GM18519 (cell line): ENCODE measurements around the gene WDR46.
"Not testable (repeated sequence)": the region's sequence is repeated elsewhere in the genome, so short reads cannot be mapped to it uniquely, and the experiment has no call there.

ENCODE experiments used
- ATAC-seq: cut with Tn5 transposase; IDR thresholded peaks from one replicate; pipeline ENCODE4 v1.9.1; 2021; ENCODE audit warnings: mild to moderate bottlenecking, moderate library complexity; ENCODE audit not compliant: unreplicated experiment, low FRiP score

The WDR46 gene

DNA sequence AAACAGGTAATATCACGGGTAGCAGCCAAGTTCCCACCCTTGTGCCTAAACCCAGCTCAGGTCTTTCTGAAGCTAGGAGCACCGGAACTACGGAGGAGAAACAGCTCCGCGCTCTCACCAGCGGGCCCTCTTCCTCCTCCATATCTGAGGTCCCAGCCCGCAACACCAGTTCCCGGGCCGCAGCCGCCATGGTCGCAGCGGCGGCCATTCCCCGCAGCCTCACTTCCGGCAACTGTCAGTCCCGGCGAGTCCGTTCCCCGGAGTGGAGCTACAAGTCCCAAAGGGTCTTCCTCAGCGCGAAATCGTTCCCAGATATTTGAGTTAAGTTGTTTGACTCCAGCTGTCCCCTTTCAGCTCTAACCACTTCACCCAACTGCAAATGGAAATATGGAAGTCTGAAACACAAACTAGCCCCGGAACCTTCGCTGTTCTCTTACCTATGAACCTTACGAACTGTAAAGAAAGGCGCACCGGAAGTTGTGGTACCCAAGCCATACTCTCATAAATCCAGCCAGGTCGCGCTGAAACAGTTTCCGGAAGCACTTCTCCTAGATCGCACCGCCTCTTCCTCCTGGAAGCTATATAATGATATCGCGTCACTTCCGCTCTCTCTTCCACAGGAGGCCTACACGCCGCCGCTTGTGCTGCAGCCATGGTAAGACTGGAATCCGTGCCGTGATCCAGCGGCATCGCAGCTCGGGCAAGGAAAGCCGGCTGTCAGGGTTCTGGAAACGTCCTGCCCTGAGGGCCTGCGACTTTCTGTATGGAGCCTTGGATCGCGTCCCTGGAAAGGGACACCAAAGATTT is 17.4 kb downstream of the WDR46 start, which contains the start of the genes RPS18 and VPS52:
Gene RPS18, plus strand, starts transcription at position 608 of the 807 bp plus-strand sequence. Its CDS starts 45 bp downstream, at position 653.
Gene VPS52, minus strand, starts transcription at position 409 of the 807 bp plus-strand sequence. Its CDS starts 201 bp downstream, at position 208.
- ATAC-seq: peak; percentile 48

DNA sequence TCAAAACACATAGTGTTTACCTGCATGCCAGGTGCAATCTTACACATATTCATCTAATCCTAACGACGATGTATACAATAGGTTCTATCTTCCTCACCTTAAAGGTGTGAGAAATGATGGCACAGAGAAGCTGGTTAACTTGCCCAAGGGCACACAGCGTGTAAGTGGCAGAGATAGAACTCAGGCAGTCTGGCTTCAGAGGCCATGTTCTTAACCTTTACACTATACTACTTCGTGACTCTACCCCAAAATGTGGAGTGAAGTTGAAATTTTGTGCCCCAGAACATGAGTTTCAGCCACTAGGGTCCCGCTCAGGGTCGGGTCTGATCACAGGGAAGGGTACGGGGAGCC is 17.9 kb downstream of the WDR46 start:
- ATAC-seq: peak; percentile 13

DNA sequence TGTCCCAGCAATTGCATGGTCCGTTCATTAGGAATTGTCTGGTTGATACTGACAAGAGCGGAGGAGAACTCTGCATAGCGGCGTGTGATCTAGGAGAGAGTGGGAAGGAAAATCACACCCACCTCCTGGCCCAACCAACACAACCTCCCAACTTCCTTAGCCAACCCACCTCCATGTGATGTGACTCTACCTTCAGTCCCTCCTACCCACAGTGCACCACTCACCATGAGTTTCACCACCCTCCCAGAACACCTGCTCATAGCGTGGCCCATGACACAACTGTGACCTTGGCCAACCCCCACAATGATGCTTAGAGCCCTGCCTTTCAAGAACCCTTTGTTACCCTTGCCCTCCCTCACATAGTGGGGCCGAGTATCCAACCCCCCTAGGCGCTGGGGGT is 25.0 kb downstream of the WDR46 start:
- ATAC-seq: no peak

DNA sequence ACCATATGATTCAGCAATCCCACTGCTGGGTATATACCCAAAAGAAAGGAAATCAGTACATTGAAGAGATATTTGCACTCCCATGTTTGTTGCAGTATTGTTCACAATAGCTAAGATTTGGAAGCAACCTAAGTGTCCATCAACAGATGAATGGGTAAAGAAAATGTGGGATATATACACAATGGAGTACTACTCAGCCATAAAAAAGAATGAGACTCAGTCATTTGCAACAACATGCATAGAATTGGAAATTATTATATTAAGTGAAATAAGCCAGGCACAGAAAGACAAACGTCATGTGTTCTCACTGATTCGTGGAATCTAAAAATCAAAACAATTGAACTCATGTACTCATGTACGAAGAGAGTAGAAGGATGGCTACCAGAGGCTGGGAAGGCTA is 26.5 kb downstream of the WDR46 start:
- ATAC-seq: not testable (repeated sequence)

DNA sequence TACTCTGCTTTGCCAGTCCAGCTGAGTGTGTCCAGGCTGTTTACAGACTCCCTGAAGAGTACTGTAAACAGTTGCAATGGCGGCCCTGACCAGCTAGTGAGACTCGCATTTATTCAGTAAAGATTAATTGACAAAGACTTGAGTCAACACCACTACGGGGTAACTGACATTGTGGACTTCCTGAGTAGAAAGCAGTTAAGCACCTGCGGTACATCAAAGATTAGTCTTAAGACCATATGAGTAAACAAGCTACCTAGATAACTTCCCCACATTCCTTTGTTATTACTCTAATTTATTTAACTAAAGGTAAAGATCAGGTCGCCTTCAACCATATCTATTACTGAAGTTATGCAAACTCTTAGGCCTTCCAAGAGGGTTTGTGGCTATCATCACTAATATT is 30.0 kb downstream of the WDR46 start:
- no peak for ATAC-seq

DNA sequence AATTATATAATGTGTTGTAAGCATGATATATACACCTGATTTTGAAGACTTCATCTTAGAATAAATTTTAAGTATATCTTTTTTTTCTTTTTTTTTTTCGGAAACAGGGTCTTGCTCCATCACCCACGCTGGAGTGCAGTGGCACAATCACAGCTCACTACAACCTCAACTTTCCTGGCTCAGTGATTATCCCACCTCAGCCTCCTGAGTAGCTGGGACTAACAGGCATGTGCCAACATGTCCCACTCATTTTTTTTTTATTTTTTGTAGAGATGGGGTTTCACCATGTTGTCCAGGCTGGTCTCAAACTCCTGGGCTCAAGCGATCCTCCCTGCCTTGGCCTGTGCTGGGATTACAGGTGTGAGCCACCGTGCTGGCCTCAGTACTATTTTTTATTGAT is 34.4 kb downstream of the WDR46 start:
- ATAC-seq: no peak

DNA sequence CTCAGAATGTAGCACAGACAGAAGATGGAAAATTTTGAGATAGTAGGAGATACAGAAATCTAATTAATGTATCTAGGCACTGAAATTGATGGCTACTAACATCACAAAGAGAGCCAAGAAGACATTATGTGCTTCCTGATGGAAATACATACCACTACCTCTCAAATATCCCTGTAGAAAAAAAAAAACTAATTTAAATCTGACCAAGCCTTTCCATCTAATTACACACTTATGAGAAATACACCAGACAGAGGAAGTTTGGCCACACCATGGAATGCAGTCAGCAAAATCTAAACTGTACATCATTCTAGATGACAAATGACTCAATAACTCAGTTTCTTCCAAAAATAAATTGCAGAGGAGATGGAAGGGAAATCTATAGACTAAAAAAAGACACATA is 36.3 kb downstream of the WDR46 start:
- ATAC-seq: no peak

DNA sequence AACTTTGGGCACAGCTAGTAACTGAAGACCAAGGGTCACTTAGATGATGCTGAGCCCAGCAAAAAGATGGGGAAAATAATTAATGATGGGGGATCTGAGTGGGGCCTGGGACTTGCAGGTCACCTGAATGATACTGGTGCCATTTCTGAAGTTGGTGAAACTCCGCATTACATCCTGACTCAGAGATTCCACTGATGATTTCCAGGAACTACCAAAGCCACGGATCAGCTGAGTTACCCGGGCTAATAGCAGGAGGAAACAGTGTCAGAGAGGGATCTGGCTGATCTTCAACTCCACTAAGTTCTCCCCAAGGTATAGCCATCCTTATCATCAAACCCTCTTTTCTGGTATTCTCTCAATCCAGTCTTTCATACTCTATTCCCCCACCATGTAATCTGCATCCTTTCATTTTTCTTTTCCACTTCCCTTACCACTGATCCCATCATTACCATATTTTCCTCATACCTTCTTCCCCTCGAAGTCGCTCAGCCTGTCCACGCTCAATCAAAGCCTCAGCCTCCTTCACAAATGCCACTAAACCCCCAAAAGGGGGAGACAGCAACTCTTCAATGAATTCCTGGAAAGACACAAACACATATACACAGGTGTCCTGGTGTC is 37.5 kb downstream of the WDR46 start:
- no peak for ATAC-seq

DNA sequence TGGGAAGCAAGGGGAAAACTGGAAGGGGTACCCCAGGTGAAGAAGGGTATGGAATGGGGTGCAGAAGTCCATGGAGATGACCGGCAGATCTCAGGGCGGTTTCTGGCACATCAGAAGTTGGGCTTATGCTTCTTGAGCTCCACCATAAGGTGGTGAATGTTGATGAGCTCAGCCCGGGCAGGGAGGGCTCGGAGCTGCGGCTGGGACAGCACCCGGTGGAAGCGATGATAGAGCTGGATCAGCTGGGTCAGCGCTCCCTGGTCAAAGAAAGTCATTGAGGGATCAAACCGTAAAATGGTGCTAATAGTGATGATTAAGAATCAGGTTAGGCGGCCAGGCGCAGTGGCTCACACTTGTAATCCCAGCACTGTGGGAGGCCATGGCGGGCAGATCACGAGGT is 38.3 kb downstream of the WDR46 start:
- ATAC-seq: no peak

DNA sequence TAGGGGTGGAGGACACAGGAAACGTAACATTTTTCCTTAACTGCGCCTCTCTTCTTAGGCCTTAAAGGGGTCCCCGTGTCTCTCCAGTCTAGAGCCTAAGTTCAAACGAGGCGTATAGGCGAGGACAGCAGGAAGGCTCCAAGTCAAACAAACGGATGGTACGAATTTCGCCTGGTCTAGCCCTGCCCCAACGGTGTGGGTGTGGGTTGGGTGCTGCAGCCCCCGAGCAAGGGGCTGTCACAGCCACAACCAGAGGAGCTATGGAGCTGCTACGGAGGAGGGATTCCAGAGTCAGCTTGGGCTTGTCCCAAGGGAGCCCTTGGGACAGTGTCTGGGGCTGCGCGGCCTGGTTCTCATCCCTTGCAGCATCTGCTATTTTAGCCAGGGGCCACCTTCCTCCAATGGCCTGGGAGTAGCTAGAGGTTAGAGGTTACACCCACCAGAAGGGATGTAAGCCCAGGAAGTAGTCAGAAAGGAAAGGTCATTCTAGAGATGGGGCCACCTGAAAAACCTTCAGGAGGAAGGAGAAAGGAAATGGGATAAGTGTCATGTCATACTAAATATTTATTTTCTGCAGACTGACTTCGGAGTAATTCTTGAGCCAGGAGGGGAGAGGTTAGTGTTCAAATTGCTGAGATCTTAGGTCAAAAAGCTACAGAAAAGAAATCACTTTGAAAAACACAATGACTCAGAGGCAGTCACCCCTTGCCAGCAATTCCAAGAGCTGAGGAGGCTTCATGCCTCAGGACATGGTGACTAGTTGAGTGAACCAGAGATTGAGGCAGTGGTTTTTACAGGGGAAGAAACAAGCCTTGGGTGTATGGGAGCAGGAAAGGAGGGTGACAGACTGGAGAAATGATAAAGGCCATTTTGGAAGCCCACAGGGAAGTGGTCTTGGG is 39.1 kb downstream of the WDR46 start:
- no peak for ATAC-seq

DNA sequence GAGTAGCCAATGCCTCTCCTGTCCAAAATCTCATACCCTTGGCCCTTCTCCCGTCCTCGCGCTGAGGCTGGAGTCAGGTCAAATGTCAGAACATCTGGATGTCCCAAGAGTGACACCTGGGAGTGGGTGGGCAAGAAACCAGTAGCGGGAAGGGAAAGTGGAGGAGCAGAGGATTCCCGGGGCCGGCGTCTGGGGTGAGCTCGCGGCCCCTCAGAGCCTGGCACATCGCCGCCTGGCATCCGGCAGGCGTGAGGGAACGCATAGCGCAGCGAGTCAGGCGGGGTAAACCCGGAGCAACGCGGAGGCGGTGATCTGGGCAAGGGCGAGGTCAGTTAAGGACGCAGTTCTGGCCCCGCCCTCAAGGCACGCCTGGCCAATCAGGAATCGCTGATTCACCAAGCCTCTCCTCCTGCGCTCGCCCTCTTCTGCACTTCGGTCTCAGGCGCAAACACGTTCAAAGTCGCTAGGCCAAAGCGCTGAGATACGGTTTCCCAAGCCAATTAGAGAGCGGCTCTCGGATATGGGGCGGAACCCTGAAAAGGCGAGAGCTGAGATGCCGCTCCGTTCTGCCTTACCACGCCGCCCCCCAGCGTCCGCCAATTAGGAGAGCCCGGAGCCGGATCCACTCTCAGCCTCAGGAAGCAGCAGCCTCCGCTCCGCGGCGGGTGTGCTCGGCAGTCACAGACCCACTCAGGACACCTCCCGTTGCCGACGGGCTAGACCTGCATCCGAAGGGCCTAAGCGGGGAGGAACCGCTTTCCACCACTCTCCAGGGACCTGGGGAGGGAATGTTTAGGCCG is 39.9 kb downstream of the WDR46 start:
- peak; percentile 89 for ATAC-seq

DNA sequence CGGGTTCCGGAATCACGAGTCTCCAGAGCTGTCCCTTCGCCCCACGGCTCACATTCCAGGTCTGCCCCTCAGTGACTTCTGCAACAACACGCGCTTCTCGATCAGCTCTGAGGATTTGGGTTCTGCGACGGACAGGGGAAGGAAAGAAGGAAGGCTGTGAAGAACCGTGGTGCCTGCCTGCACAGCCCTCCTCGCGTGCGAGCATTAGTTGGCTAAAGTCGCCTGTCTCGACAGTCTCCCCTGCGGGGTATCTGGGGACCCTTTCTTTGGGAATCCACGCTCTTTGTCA is 40.5 kb downstream of the WDR46 start:
- no peak for ATAC-seq

DNA sequence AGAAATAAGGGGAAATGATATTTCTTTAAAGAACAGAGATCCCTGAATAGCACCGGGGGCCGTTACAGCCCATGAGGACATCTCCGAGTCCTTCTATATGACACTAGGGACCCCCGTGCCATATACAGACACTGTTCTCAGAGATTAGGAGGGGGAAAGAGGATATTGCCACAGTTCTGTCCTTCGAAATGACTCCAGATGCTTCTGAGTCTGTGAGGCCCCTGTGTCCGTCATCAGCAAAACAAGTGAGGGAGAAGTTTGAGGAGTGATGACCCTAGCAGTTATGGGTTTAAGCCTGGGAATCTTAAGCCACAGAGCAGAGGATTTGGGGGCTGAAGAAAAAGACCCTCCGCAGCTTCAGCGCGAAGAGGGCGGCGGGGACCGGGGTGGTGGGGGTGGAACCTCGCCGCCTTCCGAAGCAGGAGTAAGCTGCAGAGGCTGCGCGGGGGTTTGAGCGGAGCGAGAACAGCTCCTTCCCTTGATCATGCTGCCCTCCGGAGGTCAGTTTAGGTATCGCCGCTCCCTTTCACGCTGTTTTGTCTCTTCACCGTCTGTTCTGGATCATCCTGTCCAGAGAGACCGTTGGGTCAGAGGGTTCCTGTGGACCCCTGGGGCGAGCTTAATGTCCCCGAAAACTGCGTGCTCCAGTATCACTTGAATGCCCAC is 40.9 kb downstream of the WDR46 start:
- no peak for ATAC-seq

DNA sequence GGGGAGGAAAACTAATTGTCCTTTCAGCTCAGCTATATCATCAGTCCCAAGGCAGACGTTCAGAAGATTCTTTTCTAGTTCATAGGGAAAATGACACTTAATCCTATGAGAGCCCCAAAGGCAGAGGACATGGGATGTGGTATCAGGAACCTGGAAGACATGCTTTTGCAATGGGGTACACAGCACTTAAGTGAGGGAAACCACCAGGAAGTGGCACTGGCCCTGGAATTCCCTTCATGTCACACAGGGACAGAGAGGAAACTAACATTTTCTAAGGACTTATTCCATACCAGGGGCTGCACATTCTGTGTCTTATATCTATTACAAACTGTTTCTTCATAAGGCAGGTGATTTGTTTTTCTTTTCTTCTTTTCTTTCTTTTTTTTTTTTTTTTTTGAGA is 45.6 kb downstream of the WDR46 start:
- no peak for ATAC-seq

DNA sequence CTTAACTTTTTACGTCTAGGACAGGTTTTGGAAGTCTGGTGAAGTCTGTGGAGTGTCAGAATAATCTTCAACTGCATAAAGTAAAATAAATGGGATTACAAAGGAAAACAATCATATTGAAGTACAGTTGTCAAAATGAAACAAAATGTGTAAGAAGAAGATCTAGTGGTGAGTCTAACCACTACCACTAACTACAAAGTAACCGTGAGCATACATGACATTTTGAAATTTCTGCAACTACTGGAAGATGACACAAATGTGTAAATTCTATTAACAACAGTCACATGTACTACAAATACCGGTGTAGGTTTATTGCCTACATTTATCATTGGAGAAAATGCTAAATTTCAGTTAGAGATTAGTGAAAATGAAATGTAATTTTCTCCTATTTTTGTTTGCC is 47.1 kb downstream of the WDR46 start:
- no peak for ATAC-seq

DNA sequence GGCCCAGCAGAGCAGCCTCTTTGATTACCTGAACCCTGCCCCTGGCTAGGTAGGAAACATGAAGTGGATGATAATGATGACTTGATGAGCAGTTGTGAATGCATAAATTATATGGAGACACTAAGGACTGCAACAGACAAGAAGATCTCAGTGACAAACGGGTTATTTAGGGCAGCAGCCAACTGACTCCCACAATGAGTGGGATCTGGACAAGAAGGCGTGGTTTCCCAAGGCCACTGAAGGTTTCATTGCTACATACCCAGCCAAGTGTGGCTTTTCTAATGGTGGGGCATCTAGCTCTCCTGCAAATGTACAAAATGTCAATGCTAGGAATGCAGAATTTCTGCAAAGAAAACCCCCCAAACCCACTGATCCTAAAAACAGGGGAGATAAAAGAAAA is 51.3 kb downstream of the WDR46 start:
- no peak for ATAC-seq

DNA sequence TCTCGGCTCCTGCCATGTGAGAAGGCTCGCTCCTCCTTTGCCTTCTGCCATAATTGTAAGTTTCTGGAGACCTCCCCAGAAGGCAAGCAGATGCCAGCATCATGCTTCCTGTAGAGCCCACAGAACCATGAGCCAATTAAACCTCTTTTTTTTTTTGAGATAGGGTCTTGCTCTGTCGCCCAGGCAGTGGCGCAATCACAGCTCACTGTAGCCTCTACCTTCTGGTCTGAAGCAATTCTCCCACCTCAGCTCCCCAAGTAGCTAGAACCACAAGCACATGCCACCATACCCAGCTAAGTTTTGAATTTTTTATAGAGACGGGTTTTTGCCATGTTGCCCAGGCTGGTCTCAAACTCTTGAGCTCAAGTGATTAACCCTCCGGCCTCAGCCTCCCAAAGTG is 52.2 kb downstream of the WDR46 start:
- no peak for ATAC-seq

DNA sequence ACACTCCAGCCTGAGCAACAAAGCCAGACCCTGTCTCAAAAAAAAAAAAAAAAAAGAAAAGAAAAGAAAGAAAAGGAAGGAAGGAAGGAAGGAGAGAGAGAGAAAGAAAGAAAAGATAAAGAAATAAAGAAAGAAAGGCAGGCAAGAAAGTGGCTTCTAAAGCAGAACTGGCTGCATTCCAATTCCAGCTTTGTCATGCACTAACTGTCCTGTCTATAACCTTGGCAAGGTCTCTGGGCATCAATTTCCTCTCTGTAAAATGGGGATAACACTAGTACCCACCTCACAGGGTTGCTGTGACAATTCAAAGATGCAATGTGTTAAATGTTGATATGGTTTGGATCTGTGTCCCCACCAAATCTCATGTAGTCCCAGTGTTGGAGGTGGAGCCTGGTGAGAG is 52.7 kb downstream of the WDR46 start:
- ATAC-seq: no peak

DNA sequence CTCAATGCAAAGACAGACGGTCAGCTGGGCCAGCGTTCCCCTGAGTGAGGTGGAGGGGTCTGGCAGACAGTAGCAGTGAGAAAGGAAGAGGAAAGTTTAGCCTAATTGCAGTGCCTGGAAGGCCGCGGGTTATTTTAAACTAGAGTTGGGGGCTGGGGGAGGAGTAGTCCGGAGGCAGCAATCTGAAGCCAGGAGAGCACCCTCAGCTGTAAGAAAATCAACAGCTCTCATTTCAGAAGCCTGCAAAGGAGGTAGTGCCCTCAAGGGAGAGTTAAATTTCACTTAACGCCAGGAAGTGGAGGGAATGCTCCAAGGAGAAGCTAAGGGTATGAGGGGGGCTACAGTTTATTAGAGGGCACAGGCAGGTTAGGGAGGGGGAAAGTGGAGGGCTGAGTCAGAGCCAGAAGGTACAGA is 53.8 kb downstream of the WDR46 start:
- no peak for ATAC-seq
